ENCODE data around the gene ZNF738.

The ZNF738 gene

DNA sequence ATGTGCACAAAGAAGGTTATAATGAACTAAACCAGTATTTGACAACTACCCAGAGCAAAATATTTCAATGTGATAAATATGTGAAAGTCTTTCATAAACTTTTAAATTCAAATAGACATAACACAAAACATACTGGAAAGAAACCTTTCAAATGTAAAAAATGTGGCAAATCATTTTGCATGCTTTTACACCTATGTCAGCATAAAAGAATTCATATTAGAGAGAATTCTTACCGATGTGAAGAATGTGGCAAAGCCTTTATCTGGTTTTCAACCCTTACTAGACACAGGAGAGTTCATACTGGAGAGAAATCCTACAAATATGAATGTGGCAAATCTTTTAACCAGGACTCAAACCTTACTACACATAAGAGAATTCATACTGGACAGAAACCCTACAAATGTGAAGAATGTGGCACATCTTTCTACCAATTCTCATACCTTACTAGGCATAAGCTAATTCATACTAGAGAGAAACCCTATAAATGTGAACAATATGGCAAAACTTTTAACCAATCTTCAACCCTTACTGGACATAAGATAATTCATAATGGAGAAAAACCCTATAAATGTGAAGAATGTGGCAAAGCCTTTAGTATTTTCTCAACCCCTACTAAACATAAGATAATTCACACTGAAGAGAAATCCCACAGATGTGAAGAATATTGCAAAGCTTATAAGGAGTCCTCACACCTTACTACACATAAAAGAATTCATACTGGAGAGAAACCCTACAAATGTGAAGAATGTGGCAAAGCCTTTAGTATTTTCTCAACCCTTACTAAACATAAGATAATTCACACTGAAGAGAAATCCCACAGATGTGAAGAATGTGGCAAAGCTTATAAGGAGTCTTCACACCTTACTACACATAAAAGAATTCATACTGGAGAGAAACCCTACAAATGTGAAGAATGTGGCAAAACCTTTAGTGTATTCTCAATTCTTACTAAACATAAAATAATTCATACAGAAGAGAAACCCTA is 64.5 kb downstream of the ZNF738 start:
- no peak for DNase-seq (ENCODE audit: low read depth)
